Naive thymus-derived CD8-positive, alpha-beta T cell (primary cell): ENCODE data around the gene RASSF4. TPM values are rescaled to one million over a fixed set of nuclear protein-coding genes. Genes with fewer than 3 reads are reported as not detected.

Source experiments
- ATAC-seq, 2 donors: fragments of 150-1000 bp; cut with Tn5 transposase in 1 of 2; sonication (Bioruptor Pico), chemical (Tn5 transposase) in 1 of 2; 1 replicate in 1 of 2; 2 replicates in 1 of 2; pipeline ENCODE4 v1.10.0; 2021; ENCODE audit warnings: mild to moderate bottlenecking in 2 of 2, moderate library complexity in 2 of 2
- POLR2A ChIA-PET: fragments of 350-600 bp; sonication (Branson Sonifier 250); formaldehyde crosslinking; loops from one replicate; lab custom pipeline; 2021; ENCODE audit warnings: antibody characterized with exemption; lab: Charles Lee
- DNase-seq, 10 donors: peaks; one replicate each; pipeline versions ENCODE4 v3.0.0 to v3.0.0-alpha.2; 2020 to 2022
- H3K27ac Mint-ChIP-seq, 10 donors: one replicate each; pipeline ENCODE4 v1.8.0; 2020 to 2022; ENCODE audit warnings: mild to moderate bottlenecking in 10 of 10, mixed read lengths in 10 of 10, moderate library complexity in 4 of 10, inconsistent platforms in 1 of 10
- H3K27me3 Mint-ChIP-seq, 5 donors: one replicate each; pipeline ENCODE4 v1.8.0; 2021 to 2022; ENCODE audit warnings: mixed read lengths in 5 of 5
- H3K36me3 Mint-ChIP-seq, 3 donors: one replicate each; pipeline ENCODE4 v1.8.0; 2020 to 2022; ENCODE audit warnings: mixed read lengths in 3 of 3, mild to moderate bottlenecking in 2 of 3, inconsistent platforms in 1 of 3
- H3K4me1 Mint-ChIP-seq, 4 donors: one replicate each; pipeline ENCODE4 v1.8.0; 2021 to 2022; ENCODE audit warnings: mixed read lengths in 4 of 4
- H3K4me3 Mint-ChIP-seq, 10 donors: one replicate each; pipeline ENCODE4 v1.8.0; 2020 to 2022; ENCODE audit warnings: mild to moderate bottlenecking in 10 of 10, mixed read lengths in 10 of 10, moderate library complexity in 6 of 10, inconsistent platforms in 1 of 10
- H3K9me3 Mint-ChIP-seq, 9 donors: one replicate each; pipeline ENCODE4 v1.8.0; 2020 to 2022; ENCODE audit warnings: mixed read lengths in 9 of 9, mild to moderate bottlenecking in 3 of 9, inconsistent platforms in 1 of 9, moderate library complexity in 1 of 9
- polyA plus RNA-seq, 3 donors: library from polyadenylated mRNA; unstranded; fragments of 300-500 nt; fragmentation: Illumina TruSeq; gene quantifications; one replicate each; pipeline ENCODE4 v1.2.3, GENCODE V29; 2021
- total RNA-seq, 8 experiments: library from RNA in 2 of 8; stranded (reverse) in 2 of 8; gene quantifications; one replicate each; pipeline ENCODE4 v1.2.3 and lab custom pipeline; 2021 to 2026

RASSF4 gene
- total and polyA plus RNA-seq, 5 experiments from 2014 or later: 0.40 to 1.8 (median 1.0) TPM

GRCh38 chr10:44954042-44954441, 5.6 kb upstream of the RASSF4 start:
- peak overlapping the region in 1 of 10 donors; percentile 93 for H3K27ac Mint-ChIP-seq

GRCh38 chr10:44954962-44955361, 4.6 kb upstream of the RASSF4 start:
- peak overlapping the region in 4 of 10 donors; percentile 52 to 93 (median 76) for H3K27ac Mint-ChIP-seq
- no peaks in the 10 kb centered on the region for H3K27me3 Mint-ChIP-seq
- ATAC-seq (no peak), DNase-seq (no peak)
- H3K9me3 Mint-ChIP-seq: peaks cover 0 to 3% (median 0%) of the 10 kb centered on the region in 9 donors
- POLR2A ChIA-PET: no interaction called here
- peak overlapping the region in 1 of 10 donors; percentile 66 for H3K4me3 Mint-ChIP-seq
- peaks cover 18 to 34% (median 29%) of the 10 kb centered on the region in 4 donors for H3K4me1 Mint-ChIP-seq
- H3K36me3 Mint-ChIP-seq: peaks cover 0 to 27% (median 11%) of the 10 kb centered on the region in 3 donors

More at GRCh38 chr10:44954042-44954441, 5.6 kb upstream of the RASSF4 start:
- H3K9me3 Mint-ChIP-seq: peaks cover 0 to 3% (median 0%) of the 10 kb centered on the region in 9 donors
- peaks cover 0 to 27% (median 11%) of the 10 kb centered on the region in 3 donors for H3K36me3 Mint-ChIP-seq
- ATAC-seq (no peak), DNase-seq (no peak)
- no peaks in the 10 kb centered on the region for H3K27me3 Mint-ChIP-seq
- POLR2A ChIA-PET: no interaction called here
- no peak overlapping the region for H3K4me3 Mint-ChIP-seq
- H3K4me1 Mint-ChIP-seq: peaks cover 18 to 34% (median 31%) of the 10 kb centered on the region in 4 donors

- DNase-seq (no peak), ATAC-seq (no peak)
- Mint-ChIP-seq H3K9me3 (peaks cover 0 to 3% (median 0%) of the 10 kb centered on the region in 9 donors), H3K4me3 (peak overlapping the region in 1 of 10 donors; percentile 10), H3K36me3 (peaks cover 0 to 27% (median 11%) of the 10 kb centered on the region in 3 donors), H3K27me3 (no peaks in the 10 kb centered on the region), H3K4me1 (peaks cover 19 to 38% (median 34%) of the 10 kb centered on the region in 4 donors), H3K27ac (peak overlapping the region in 1 of 10 donors; percentile 21)
- POLR2A ChIA-PET: no interaction called here
These were observed 4.1 kb upstream of the RASSF4 start for GRCh38 chr10:44955413-44956070.

GRCh38 chr10:44956226-44956625, 3.4 kb upstream of the RASSF4 start:
- H3K27ac Mint-ChIP-seq: no peak overlapping the region
- POLR2A ChIA-PET: interaction anchor here (3.7 kb wide), 1 partner anchor 44 kb away, joined by 14 read pairs; the partner anchor contains the start of gene ZNF22
- H3K9me3 Mint-ChIP-seq: peaks cover 0 to 3% (median 0%) of the 10 kb centered on the region in 9 donors
- no peaks in the 10 kb centered on the region for H3K27me3 Mint-ChIP-seq
- H3K36me3 Mint-ChIP-seq: peaks cover 0 to 27% (median 11%) of the 10 kb centered on the region in 3 donors
- peak overlapping the region in 2 of 10 donors; percentile 36 to 46 for H3K4me3 Mint-ChIP-seq
- DNase-seq (no peak), ATAC-seq (no peak)
- H3K4me1 Mint-ChIP-seq: peaks cover 18 to 41% (median 38%) of the 10 kb centered on the region in 4 donors

- H3K9me3 Mint-ChIP-seq: peaks cover 0 to 3% (median 0%) of the 10 kb centered on the region in 9 donors
- ATAC-seq (no peak), DNase-seq (no peak)
- H3K4me3 Mint-ChIP-seq: peak overlapping the region in 4 of 10 donors; percentile 26 to 89 (median 84)
- H3K27ac Mint-ChIP-seq: peak overlapping the region in 2 of 10 donors; percentile 7 to 18
- H3K4me1 Mint-ChIP-seq: peaks cover 18 to 42% (median 40%) of the 10 kb centered on the region in 4 donors
- no peaks in the 10 kb centered on the region for H3K27me3 Mint-ChIP-seq
- POLR2A ChIA-PET: interaction anchor here (3.7 kb wide), 1 partner anchor 43 kb away, joined by 14 read pairs; the partner anchor contains the start of gene ZNF22
- H3K36me3 Mint-ChIP-seq: peaks cover 0 to 27% (median 11%) of the 10 kb centered on the region in 3 donors
These were observed 2.6 kb upstream of the RASSF4 start for GRCh38 chr10:44956717-44957706.

- peaks cover 0 to 9% (median 0%) of the 10 kb centered on the region in 5 donors for H3K27me3 Mint-ChIP-seq
- peaks cover 0 to 3% (median 0%) of the 10 kb centered on the region in 9 donors for H3K9me3 Mint-ChIP-seq
- H3K4me1 Mint-ChIP-seq: peaks cover 20 to 51% (median 40%) of the 10 kb centered on the region in 4 donors
- DNase-seq (no peak), ATAC-seq (no peak)
- H3K4me3 Mint-ChIP-seq: peak overlapping the region; percentile 83 to 92 (median 88)
- H3K27ac Mint-ChIP-seq: peak overlapping the region in 8 of 10 donors; percentile 19 to 91 (median 90)
- POLR2A ChIA-PET: interaction anchor here (1.4 to 3.7 kb wide), 3 partner anchors 42 to 79 kb away, joined by 5 to 14 read pairs (median 7); partner anchors contain the start of gene ZNF22
- H3K36me3 Mint-ChIP-seq: peaks cover 0 to 24% (median 11%) of the 10 kb centered on the region in 3 donors
These were observed 1.3 kb upstream of the RASSF4 start for GRCh38 chr10:44958196-44958897.

- peaks cover 0 to 3% (median 0%) of the 10 kb centered on the region in 9 donors for H3K9me3 Mint-ChIP-seq
- H3K27me3 Mint-ChIP-seq: peaks cover 0 to 9% (median 0%) of the 10 kb centered on the region in 5 donors
- H3K27ac Mint-ChIP-seq: peak overlapping the region; percentile 48 to 91 (median 86)
- peaks cover 0 to 23% (median 13%) of the 10 kb centered on the region in 3 donors for H3K36me3 Mint-ChIP-seq
- ATAC-seq (no peak), DNase-seq (peak in 1 of 10 donors; percentile 18)
- H3K4me3 Mint-ChIP-seq: peak overlapping the region; percentile 83 to 92 (median 88)
- POLR2A ChIA-PET: interaction anchor here (1.0 to 3.7 kb wide), 4 partner anchors 9 to 80 kb away, joined by 3 to 14 read pairs (median 6); partner anchors contain the start of gene ZNF22
- peaks cover 20 to 56% (median 40%) of the 10 kb centered on the region in 4 donors for H3K4me1 Mint-ChIP-seq
These were observed 730 bp upstream of the RASSF4 start for GRCh38 chr10:44958898-44959246.

- peaks cover 0 to 3% (median 0%) of the 10 kb centered on the region in 9 donors for H3K9me3 Mint-ChIP-seq
- no peak for DNase-seq
- peaks cover 0 to 13% (median 13%) of the 10 kb centered on the region in 3 donors for H3K36me3 Mint-ChIP-seq
- peak overlapping the region in 3 of 10 donors; percentile 21 to 89 (median 57) for H3K27ac Mint-ChIP-seq
- ATAC-seq: no peak
- POLR2A ChIA-PET: interaction anchor here (1.4 to 3.7 kb wide), 2 partner anchors 40 to 47 kb away, joined by 7 to 14 read pairs; partner anchors contain the start of gene ZNF22
- peaks cover 16 to 67% (median 36%) of the 10 kb centered on the region in 4 donors for H3K4me1 Mint-ChIP-seq
- peaks cover 0 to 9% (median 0%) of the 10 kb centered on the region in 5 donors for H3K27me3 Mint-ChIP-seq
- peak overlapping the region; percentile 71 to 92 (median 88) for H3K4me3 Mint-ChIP-seq
These were observed 472 bp downstream of the RASSF4 start for GRCh38 chr10:44960088-44960460.

- peak overlapping the region; percentile 71 to 92 (median 88) for H3K4me3 Mint-ChIP-seq
- peaks cover 0 to 9% (median 0%) of the 10 kb centered on the region in 5 donors for H3K27me3 Mint-ChIP-seq
- H3K9me3 Mint-ChIP-seq: peaks cover 0 to 3% (median 0%) of the 10 kb centered on the region in 9 donors
- peak overlapping the region in 4 of 10 donors; percentile 21 to 89 (median 66) for H3K27ac Mint-ChIP-seq
- POLR2A ChIA-PET: interaction anchor here (0.6 kb wide), 1 partner anchor 116 kb away, joined by 8 read pairs; no protein-coding TSS in a partner anchor
- peaks cover 0 to 13% (median 13%) of the 10 kb centered on the region in 3 donors for H3K36me3 Mint-ChIP-seq
- DNase-seq (no peak), ATAC-seq (no peak)
- peaks cover 18 to 73% (median 36%) of the 10 kb centered on the region in 4 donors for H3K4me1 Mint-ChIP-seq
These were observed 1.1 kb downstream of the RASSF4 start for GRCh38 chr10:44960482-44961229.

GRCh38 chr10:44961230-44961571, 1.6 kb downstream of the RASSF4 start:
- H3K27me3 Mint-ChIP-seq: peaks cover 0 to 9% (median 0%) of the 10 kb centered on the region in 5 donors
- peak overlapping the region in 5 of 10 donors; percentile 71 to 92 (median 89) for H3K4me3 Mint-ChIP-seq
- ATAC-seq: no peak
- H3K4me1 Mint-ChIP-seq: peaks cover 17 to 76% (median 35%) of the 10 kb centered on the region in 4 donors
- POLR2A ChIA-PET: interaction anchor here (0.6 kb wide), 1 partner anchor 115 kb away, joined by 8 read pairs; no protein-coding TSS in a partner anchor
- no peak for DNase-seq
- peaks cover 0 to 3% (median 0%) of the 10 kb centered on the region in 9 donors for H3K9me3 Mint-ChIP-seq
- H3K36me3 Mint-ChIP-seq: peaks cover 0 to 9% (median 9%) of the 10 kb centered on the region in 3 donors
- H3K27ac Mint-ChIP-seq: peak overlapping the region in 1 of 10 donors; percentile 21
